Activated CD4-positive, alpha-beta T cell treated with anti-CD3 and anti-CD28 coated beads, Interleukin-2, amount 50 U/mL, for 16 hours (primary cell): ENCODE results near the gene CMTM1.
A peak's percentile ranks its signal among the peaks of the same experiment; 100 is the strongest.
"Not testable (repeated sequence)": the region's sequence is repeated elsewhere in the genome, so short reads cannot be mapped to it uniquely, and the experiment has no call there.

Source experiments
- DNase-seq: peaks from one replicate; pipeline ENCODE4 v3.0.0-alpha.2; 2020

CMTM1 gene

GRCh38 chr16:66594739-66595138, 28.5 kb downstream of the CMTM1 start:
- no peak for DNase-seq

- DNase-seq: not testable (repeated sequence)
These were observed 30.3 kb downstream of the CMTM1 start for GRCh38 chr16:66596559-66596958.

- DNase-seq: peak; percentile 70
These were observed 31.0 kb downstream of the CMTM1 start for GRCh38 chr16:66596986-66597848.

- DNase-seq: peak; percentile 37
These were observed 31.9 kb downstream of the CMTM1 start for GRCh38 chr16:66598111-66598510.

DNA sequence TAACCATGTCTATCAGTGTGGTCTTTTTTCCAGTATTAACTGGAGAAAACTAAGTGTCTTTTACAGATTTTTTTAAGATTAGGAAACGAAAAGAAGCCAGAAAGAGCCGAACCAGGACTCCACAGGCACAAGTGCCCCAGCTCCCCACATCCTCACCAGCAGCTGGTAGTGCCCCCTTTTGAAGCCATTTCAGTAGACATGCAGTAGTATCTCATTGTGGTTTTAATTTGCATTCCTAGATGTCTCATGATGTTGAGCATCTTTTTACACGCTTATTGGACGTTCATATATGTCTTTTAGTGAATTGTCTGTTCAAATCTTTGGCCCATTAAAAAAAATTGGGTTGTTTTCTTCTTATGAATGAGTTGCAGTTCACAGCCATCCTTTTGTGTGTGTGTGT, 33.5 kb downstream of the CMTM1 start:
- no peak for DNase-seq

- DNase-seq: no peak
These were observed 34.2 kb downstream of the CMTM1 start for GRCh38 chr16:66600477-66600876.

- DNase-seq: no peak
These were observed 35.2 kb downstream of the CMTM1 start for GRCh38 chr16:66601471-66601870.

GRCh38 chr16:66603537-66604375, 37.5 kb downstream of the CMTM1 start:
- peak; percentile 88 for DNase-seq

DNA sequence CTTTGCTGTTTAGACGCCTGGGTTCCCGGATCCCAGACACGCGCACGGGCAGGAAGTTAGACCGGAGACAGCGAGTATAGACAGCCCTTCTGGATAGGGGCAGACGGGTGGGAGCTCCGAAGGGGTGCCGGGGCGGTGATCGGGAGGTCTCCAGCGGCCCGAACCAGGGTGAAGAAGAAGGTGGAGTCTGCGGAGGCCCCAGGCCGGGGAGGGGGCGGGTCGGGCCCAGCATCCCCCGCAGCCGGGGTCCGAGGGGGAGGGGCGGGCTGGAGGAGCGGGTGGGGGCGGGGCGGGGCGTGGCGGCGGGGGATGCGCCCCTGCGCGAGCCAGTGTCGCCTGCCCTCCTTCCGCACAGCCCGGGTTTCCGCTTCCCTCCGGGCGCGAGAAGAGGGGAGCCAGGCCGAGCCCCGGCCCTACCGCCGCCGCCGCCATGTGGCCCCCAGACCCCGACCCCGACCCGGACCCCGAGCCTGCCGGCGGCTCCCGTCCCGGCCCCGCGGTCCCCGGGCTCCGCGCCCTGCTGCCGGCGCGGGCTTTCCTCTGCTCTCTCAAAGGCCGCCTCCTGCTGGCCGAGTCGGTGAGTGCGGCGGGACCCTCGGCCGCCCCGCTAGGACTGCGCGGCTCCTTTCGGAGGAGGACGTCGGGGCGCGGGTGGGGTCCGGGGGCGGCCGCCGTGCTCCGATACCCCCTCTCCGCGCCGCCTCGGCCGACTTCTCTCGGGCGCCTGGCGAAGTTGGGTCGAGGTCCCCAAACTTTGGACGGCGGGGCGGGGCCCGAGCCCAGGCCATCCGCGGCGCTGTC, 38.3 kb downstream of the CMTM1 start, which contains the start of gene CMTM3:
TSS of gene CMTM3 (plus strand) at position 329 of the 801 bp plus-strand sequence. CDS start at position 431, 102 bp downstream.
- DNase-seq: peak; percentile 75

GRCh38 chr16:66605177-66605978, 39.1 kb downstream of the CMTM1 start:
- peak; percentile 28 for DNase-seq

- DNase-seq: peak; percentile 28
These were observed 39.9 kb downstream of the CMTM1 start for GRCh38 chr16:66605979-66606751.

DNA sequence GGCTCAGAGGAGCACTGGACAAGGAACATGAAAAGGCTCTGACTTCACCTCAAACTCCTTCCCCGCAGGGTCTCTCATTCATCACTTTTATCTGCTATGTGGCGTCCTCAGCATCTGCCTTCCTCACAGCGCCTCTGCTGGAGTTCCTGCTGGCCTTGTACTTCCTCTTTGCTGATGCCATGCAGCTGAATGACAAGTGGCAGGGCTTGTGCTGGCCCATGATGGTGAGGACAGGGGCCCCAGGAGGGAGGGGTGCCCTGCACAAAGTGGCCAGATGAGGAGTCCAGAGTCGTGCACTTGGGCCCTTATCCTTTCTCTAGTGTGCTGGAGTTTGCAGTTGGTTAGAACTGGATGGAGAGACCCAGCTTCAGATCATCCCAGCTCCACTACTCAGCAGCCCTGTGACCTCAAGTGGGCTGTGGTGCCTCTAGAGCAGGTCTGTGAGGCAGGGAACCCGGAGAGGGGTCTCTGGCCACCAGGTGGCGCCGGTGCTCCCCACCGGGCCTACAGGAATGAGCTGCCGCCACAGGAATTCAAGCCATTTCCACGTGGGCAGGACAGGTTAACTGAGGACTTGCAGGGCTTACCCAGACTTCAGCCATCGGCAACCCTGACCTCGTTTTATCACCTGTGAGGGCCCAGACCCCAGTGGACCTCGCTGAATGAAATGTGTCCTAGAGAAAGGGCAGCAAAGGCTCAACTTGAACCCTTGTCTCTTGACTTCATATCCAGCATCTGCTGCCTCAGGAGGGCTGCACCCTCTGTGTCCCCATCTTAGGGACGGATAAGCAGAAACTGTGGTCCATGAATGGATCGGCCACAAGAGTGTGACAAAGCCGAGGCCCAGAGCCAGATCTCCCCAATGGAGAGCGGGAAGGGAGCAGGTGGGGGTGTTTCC, 42.3 kb downstream of the CMTM1 start:
- DNase-seq: peak; percentile 88

- no peak for DNase-seq
These were observed 42.9 kb downstream of the CMTM1 start for GRCh38 chr16:66609139-66609510.

DNA sequence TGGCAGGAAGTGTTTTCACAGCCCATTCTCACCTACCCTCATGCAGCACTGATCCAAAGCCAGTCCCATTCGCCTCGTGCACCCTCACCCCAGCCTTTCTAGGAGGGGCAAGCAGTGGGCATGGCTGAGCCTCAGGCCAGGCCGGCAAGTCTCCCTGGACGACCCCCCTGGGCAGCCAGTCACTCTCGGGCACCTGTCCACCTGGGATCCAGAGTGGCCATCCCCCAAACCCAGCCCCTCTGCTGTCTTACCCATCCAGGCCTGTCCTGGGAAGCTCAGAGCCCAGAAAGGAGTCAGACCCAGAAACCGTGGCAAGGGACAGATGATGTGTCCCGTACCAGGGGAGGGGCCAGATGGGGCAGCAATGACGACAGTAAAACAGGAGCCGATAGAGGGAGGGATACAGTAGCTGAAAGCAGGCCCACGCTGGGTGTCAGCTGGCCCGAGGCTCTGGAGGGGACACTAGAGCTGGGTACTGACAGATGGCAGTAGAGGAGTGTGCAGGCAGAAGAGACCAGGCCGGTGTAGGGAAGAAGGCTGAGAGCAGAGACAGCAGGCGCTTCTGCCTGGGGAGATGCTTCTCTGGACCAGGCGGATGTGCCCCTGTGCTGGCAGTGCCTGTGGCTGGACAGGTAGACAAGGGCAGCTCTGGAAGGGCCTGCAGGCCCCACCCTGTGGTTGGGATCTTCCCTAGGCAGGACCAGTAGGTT, 44.0 kb downstream of the CMTM1 start:
- DNase-seq: no peak

DNA sequence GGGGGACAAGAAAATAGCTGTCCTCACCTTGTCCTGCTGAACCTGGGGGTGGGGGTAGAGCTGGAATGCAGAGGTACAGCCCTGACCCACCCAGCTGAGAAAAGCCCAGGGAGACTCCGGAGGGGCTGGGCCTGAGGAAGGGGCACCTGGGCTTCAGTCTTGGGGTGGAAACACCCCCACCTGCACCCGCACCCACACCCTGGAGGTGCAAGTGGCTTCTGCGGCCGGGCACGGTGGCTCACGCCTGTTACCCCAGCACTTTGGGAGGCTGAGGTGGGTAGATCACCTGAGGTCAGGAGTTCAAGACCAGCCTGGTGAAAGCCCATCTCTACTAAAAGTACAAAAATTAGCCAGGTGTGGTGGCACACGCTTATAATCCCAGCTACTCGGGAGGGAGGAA, 45.7 kb downstream of the CMTM1 start:
- DNase-seq: not testable (repeated sequence)

- DNase-seq: no peak
These were observed 46.2 kb downstream of the CMTM1 start for GRCh38 chr16:66612422-66612821.

DNA sequence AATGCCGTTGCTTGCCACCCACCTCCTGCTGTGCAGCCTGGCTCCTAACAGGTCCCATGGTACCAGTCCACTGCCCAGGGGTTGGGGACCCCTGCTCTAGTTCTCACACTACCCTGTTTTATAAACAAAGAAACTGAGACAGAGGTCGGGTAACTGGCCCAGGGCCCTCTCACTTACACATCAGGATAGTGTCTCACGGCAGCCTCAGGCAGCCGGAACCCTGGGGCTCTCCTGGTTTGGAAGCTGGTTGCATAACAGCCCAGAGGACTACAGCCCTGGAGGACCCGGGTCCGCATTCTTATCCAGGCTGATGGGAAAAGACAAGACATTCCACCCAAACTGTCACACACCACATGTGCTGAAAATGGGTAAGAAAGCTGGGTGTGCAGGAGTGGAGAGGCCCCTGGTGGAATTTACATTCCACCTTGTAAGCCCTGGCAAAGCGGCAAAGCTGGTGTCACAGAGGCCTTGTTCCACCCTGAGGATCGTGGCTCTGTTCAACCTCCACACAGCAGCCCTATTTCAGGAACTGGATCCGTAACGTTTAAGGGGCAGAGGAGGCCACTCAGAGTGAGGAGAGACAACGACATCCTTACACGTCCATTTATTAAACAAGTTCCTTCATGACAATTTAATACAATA, 48.0 kb downstream of the CMTM1 start:
- no peak for DNase-seq

DNA sequence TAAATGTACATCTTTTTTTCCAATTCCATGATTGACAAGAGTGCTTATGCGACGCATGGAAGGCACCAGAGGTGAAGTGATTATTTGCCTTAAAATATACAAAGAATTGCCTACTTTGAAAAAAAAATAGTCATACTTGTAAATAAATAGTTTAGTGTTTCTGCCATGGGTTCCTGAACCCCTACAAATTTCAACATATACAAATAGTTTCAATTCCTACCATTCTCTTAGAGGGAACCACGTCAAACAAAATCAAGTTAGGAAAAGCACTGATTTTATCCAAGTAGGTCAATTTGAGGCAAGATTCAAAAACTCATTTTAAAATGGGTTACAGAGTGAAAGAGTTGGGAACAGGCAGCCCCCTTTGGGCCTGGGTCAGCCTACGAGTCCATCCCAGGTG, 49.9 kb downstream of the CMTM1 start:
- DNase-seq: no peak

DNA sequence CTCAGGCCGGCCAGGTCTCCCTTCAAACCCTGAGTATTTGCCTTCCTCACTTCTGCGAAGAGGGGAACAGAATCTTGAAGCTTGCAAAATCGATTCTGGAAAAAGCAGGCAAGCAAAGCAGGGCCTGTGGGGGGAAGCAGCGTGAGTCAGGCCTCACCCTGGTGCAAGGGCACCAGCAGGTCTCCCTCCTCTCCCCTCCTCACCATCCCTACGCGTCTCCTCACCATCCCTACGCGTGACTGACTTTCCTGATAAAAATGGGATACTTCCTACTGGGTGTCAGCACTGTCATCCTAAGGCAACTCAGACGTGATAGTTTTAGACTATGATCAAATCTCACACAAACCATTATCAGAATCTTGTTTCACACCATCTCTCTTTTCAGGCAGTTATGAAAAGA, 50.4 kb downstream of the CMTM1 start:
- DNase-seq: no peak
